Measurements from ENCODE around the gene TFPI. TPM values are rescaled to one million over a fixed set of nuclear protein-coding genes. Genes with fewer than 3 reads are reported as not detected.

Gene TFPI
- total and polyA plus RNA-seq, 2 of the 8 experiments (the other 6 are each of a cell fraction or from before 2014, with no cell fraction given) = 2.0 to 7.1 TPM

DNA sequence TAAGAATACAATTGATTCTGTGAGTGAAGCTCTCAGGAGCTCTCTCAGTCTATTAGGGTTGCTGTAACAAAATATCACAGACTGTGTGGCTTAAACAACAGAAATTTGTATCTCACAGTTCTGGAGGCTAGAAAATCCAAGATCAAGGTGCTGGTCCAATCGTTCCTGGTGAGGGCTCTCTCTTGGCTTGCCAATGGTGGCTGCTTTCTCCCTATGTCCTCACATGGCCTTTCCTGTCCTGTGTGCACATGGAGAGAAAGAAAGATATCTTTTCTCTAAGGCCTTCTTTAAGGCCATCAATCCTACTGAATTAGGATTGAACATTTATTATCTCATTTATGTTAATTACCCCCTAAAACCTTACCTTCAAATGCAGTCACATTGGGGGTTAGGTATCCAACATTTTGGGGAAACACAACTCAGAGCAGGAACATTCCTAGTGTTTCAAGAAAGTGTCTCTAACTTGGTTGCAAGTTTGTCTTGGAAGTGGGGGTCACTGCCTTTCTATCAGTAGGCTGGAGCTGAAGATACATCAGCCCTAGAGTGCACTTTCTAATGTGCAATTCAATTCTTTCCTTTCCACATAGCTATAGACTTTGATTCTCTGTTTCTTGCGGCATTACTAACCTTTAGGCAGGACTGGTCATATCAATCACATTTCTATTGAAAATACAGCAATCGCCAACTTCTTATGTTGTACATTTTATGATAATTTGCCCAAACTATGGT lies 24.8 kb downstream of the TFPI start (continued):
- TF ChIP-seq EZH2 (IDR thresholded peaks at IDR 0.05; ENCODE audit: low read depth, low read length, severe bottlenecking) = no peak
- TF ChIP-seq CBX5 (IDR thresholded peaks at IDR 0.05; ENCODE audit: low read depth, low read length) = no peak
- no peak for TF ChIP-seq ZNF274 (IDR thresholded peaks at IDR 0.05; ENCODE audit: borderline replicate concordance, extremely low read depth, low read length)
